HEK293 (cell line): Measurements from ENCODE around the gene INPP5A.

Source experiments
- CTCF ChIA-PET: fragments of 350-600 bp; formaldehyde crosslinking; extraction: SDS; loops from one replicate; lab custom pipeline; 2021; ENCODE audit warnings: antibody characterized with exemption; lab: Yijun Ruan, JAX
- POLR2A ChIA-PET: fragments of 300-600 bp; formaldehyde crosslinking; extraction: SDS; loops from one replicate; lab custom pipeline; 2020; ENCODE audit warnings: antibody characterized with exemption, inconsistent platforms; lab: Yijun Ruan, JAX
- H3K27ac ChIP-seq: fragments of 200-500 bp; sonication (Bioruptor generic); 2 replicates; pipeline ENCODE4 v1.5.1; 2014; ENCODE audit warnings: low read depth, low read length, control low read depth, inconsistent platforms; ENCODE audit errors: extremely low read depth
- H3K36me3 ChIP-seq, 2 experiments: fragments of 200-500 bp in 1 of 2; sonication (Bioruptor generic) in 1 of 2; 1 replicate in 1 of 2; 2 replicates in 1 of 2; pipeline ENCODE4 v1.5.1; 2014 to 2017; ENCODE audit warnings: inconsistent platforms in 2 of 2, low read length in 2 of 2; ENCODE audit not compliant: control insufficient read depth in 2 of 2, insufficient read depth in 1 of 2
- H3K4me1 ChIP-seq: fragments of 200-500 bp; sonication (Bioruptor generic); 2 replicates; pipeline ENCODE4 v1.5.1; 2014; ENCODE audit warnings: mild to moderate bottlenecking, low read length, inconsistent platforms; ENCODE audit not compliant: control insufficient read depth, insufficient read depth
- H3K4me3 ChIP-seq: 2 replicates; pipeline ENCODE4 v1.5.1; 2011; ENCODE audit warnings: low read depth, mild to moderate bottlenecking, control low read depth, low read length, moderate library complexity
- H3K9me3 ChIP-seq: fragments of 200-500 bp; sonication (Bioruptor generic); 2 replicates; pipeline ENCODE4 v1.5.1; 2014; ENCODE audit warnings: low read depth, low read length, inconsistent platforms; ENCODE audit not compliant: control insufficient read depth, insufficient read depth
- BCL11B ChIP-seq: fragments of 450-650 bp; formaldehyde crosslinking; IDR thresholded peaks from 2 replicates; pipeline ENCODE4 v1.5.1; 2016; ENCODE audit warnings: low read depth, missing biosample characterization, missing genetic modification characterization
- IKZF3 ChIP-seq: fragments of 450-650 bp; IDR thresholded peaks from 2 replicates; pipeline ENCODE4 v1.5.0; 2018; ENCODE audit warnings: missing biosample characterization, mild to moderate bottlenecking, missing genetic modification characterization, moderate library complexity
- KLF1 ChIP-seq: fragments of 450-650 bp; formaldehyde crosslinking; IDR thresholded peaks from 2 replicates; pipeline ENCODE4 v1.5.1; 2016; ENCODE audit warnings: missing biosample characterization, missing genetic modification characterization
- MZF1 ChIP-seq: fragments of 450-650 bp; formaldehyde crosslinking; IDR thresholded peaks from 2 replicates; pipeline ENCODE4 v1.5.1; 2017; ENCODE audit warnings: missing biosample characterization, missing genetic modification characterization, borderline replicate concordance
- OSR2 ChIP-seq: fragments of 450-650 bp; formaldehyde crosslinking; IDR thresholded peaks from 2 replicates; pipeline ENCODE4 v1.5.1; 2016; ENCODE audit warnings: missing biosample characterization, missing genetic modification characterization
- PRDM1 ChIP-seq: fragments of 450-650 bp; formaldehyde crosslinking; IDR thresholded peaks from 2 replicates; pipeline ENCODE4; 2016; ENCODE audit warnings: missing biosample characterization, missing genetic modification characterization
- TRIM28 ChIP-seq: IDR thresholded peaks from 2 replicates; pipeline ENCODE4 v1.6.1; 2011; ENCODE audit warnings: low read length, control low read depth, borderline replicate concordance
- ZBTB7A ChIP-seq: fragments of 450-650 bp; formaldehyde crosslinking; IDR thresholded peaks from 2 replicates; pipeline ENCODE4 v1.5.1; 2016; ENCODE audit warnings: low read depth, missing biosample characterization, missing genetic modification characterization
- ZIC2 ChIP-seq: fragments of 450-650 bp; formaldehyde crosslinking; IDR thresholded peaks from 2 replicates; pipeline ENCODE4 v1.5.1; 2016; ENCODE audit warnings: missing biosample characterization, missing genetic modification characterization
- ZNF121 ChIP-seq: fragments of 450-650 bp; formaldehyde crosslinking; IDR thresholded peaks from 2 replicates; pipeline ENCODE4 v1.5.1; 2016; ENCODE audit warnings: missing biosample characterization, missing genetic modification characterization
- ZNF202 ChIP-seq: fragments of 450-650 bp; formaldehyde crosslinking; IDR thresholded peaks from 2 replicates; pipeline ENCODE4 v1.5.1; 2016; ENCODE audit warnings: missing biosample characterization, missing genetic modification characterization, borderline replicate concordance
- ZNF211 ChIP-seq: fragments of 450-650 bp; formaldehyde crosslinking; IDR thresholded peaks from 2 replicates; pipeline ENCODE4 v1.5.1; 2016; ENCODE audit warnings: low read depth, missing biosample characterization, missing genetic modification characterization
- ZNF350 ChIP-seq: fragments of 450-650 bp; formaldehyde crosslinking; IDR thresholded peaks from 2 replicates; pipeline ENCODE4 v1.5.0; 2017; ENCODE audit warnings: missing biosample characterization, mild to moderate bottlenecking, missing genetic modification characterization
- ZNF366 ChIP-seq: fragments of 450-650 bp; formaldehyde crosslinking; conservative IDR thresholded peaks from 2 replicates; pipeline ENCODE4 v1.5.1; 2016; ENCODE audit warnings: missing biosample characterization, missing genetic modification characterization
- ZNF426 ChIP-seq: fragments of 450-650 bp; formaldehyde crosslinking; IDR thresholded peaks from 2 replicates; pipeline ENCODE4 v1.5.1; 2017; ENCODE audit warnings: missing biosample characterization, missing genetic modification characterization, mild to moderate bottlenecking, inconsistent platforms, moderate library complexity
- ZNF433 ChIP-seq: fragments of 450-650 bp; formaldehyde crosslinking; IDR thresholded peaks from 2 replicates; pipeline ENCODE4 v1.5.1; 2016; ENCODE audit warnings: missing biosample characterization, missing genetic modification characterization, low read depth
- ZNF529 ChIP-seq: fragments of 450-650 bp; formaldehyde crosslinking; IDR thresholded peaks from 2 replicates; pipeline ENCODE4 v1.5.1; 2017; ENCODE audit warnings: missing genetic modification characterization, missing biosample characterization; ENCODE audit not compliant: insufficient replicate concordance
- ZNF610 ChIP-seq: fragments of 450-650 bp; formaldehyde crosslinking; IDR thresholded peaks from 2 replicates; pipeline ENCODE4 v1.5.1; 2016; ENCODE audit warnings: missing biosample characterization, missing genetic modification characterization, borderline replicate concordance
- ZNF623 ChIP-seq: fragments of 450-650 bp; formaldehyde crosslinking; IDR thresholded peaks from 2 replicates; pipeline ENCODE4 v1.5.1; 2016; ENCODE audit warnings: missing biosample characterization, missing genetic modification characterization
- ZNF624 ChIP-seq: fragments of 450-650 bp; formaldehyde crosslinking; IDR thresholded peaks from 2 replicates; pipeline ENCODE4 v1.5.1; 2017; ENCODE audit warnings: missing biosample characterization, missing genetic modification characterization
- ZNF629 ChIP-seq: fragments of 450-650 bp; formaldehyde crosslinking; IDR thresholded peaks from 2 replicates; pipeline ENCODE4 v1.5.1; 2017; ENCODE audit warnings: missing biosample characterization, missing genetic modification characterization
- ZNF701 ChIP-seq: fragments of 450-650 bp; formaldehyde crosslinking; IDR thresholded peaks from 2 replicates; pipeline ENCODE4 v1.5.1; 2016; ENCODE audit warnings: missing biosample characterization, missing genetic modification characterization
- TF ChIP-seq, protein P1 (sequence below): fragments of 450-650 bp; formaldehyde crosslinking; IDR thresholded peaks from 2 replicates; pipeline ENCODE4 v1.5.1; 2016; ENCODE audit warnings: missing biosample characterization, missing genetic modification characterization, low read depth
- TF ChIP-seq, protein P2 (sequence below): fragments of 450-650 bp; formaldehyde crosslinking; IDR thresholded peaks from 2 replicates; pipeline ENCODE4 v1.5.1; 2016; ENCODE audit warnings: missing biosample characterization, missing genetic modification characterization
- TF ChIP-seq, protein P3 (sequence below): fragments of 450-650 bp; formaldehyde crosslinking; IDR thresholded peaks from 2 replicates; pipeline ENCODE4 v1.5.1; 2016; ENCODE audit warnings: missing biosample characterization, missing genetic modification characterization
- TF ChIP-seq, protein P4 (sequence below): fragments of 450-650 bp; formaldehyde crosslinking; IDR thresholded peaks from 2 replicates; pipeline ENCODE4 v1.5.1; 2016; ENCODE audit warnings: missing biosample characterization, missing genetic modification characterization
- TF ChIP-seq, protein P5 (sequence below): fragments of 450-650 bp; formaldehyde crosslinking; IDR thresholded peaks from 2 replicates; pipeline ENCODE4 v1.5.1; 2016; ENCODE audit warnings: missing biosample characterization, missing genetic modification characterization, low read depth

INPP5A gene

DNA sequence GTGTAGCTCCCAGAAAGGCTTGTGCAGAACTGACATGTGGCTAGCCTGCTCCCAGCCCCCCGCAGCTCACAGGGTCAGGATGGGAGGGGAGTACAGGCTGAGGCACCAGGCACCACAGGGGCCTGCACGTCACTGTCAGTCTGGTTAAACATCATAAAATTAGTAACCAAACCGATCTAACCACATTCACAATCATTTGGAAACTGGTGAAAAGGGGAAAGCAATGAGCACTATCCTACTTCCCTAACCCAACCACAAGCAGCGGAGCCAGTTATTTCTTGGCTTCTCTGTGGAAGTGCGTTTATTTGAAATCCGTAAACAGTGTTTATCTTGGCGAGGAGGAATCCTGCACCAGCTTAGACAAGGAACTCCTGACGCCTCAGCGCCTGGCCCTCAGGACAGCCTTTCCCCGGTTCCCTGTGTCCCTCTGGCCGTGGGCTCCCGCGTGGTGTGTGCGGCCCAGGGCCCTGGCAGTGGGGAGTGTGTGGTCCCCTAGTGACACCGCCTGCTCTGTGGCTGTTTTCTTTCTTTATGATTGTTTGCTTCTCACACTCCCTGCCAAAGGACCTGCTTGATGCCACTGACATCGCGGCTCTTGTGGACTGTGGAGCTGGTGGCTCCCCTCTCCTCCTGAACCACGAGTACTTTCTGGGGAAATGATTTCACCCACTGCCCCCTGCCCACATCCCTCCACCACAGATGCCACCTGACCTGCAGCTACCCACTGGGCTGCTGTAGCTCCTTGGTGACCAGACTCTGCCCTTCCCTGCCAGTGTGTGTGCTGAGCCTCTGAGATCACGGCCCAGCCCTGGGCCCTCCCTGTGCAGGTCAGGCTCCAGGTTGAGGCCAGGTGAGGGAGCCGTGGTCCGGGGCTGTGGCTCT lies 38.0 kb downstream of the INPP5A start:
- POLR2A ChIA-PET: no interaction called here
- CTCF ChIA-PET: interaction anchor here (0.6 kb wide), 3 partner anchors 63 to 154 kb away, joined by 3 to 4 read pairs (median 4); no protein-coding TSS in a partner anchor
- peak overlapping the region; percentile 57 for H3K27ac ChIP-seq
- TF ChIP-seq ZNF433 (tag by site-specific recombination) (no peak), ZNF121 (tag by site-specific recombination) (no peak), ZNF211 (tag by site-specific recombination) (no peak), ZNF350 (tag by site-specific recombination) (no peak), ZNF610 (tag by site-specific recombination) (no peak), ZNF202 (no peak), IKZF3 (tag by site-specific recombination) (peak; percentile 48; the same call in 1 of the 2 replicates), ZNF629 (tag by site-specific recombination) (0 out of 2 replicates have a peak, but pooled peaks have one; percentile 66), ZBTB7A (tag by site-specific recombination) (no peak), ZNF701 (tag by site-specific recombination) (no peak), ZIC2 (tag by site-specific recombination) (peak; percentile 57), ZNF623 (tag by site-specific recombination) (no peak), TRIM28 (peak; percentile 49; the same call in 1 of the 2 replicates), BCL11B (tag by site-specific recombination) (no peak), ZNF426 (no peak), ZNF366 (tag by site-specific recombination) (0 out of 2 replicates have a peak, but pooled peaks have one; percentile 24), ZNF529 (tag by site-specific recombination) (no peak), OSR2 (tag by site-specific recombination) (0 out of 2 replicates have a peak, but pooled peaks have one; percentile 34), ZNF624 (tag by site-specific recombination) (no peak), MZF1 (no peak; the same call in 1 of the 2 replicates), KLF1 (tag by site-specific recombination) (no peak), PRDM1 (tag by site-specific recombination) (0 out of 2 replicates have a peak, but pooled peaks have one; percentile 10)
- TF ChIP-seq, protein P1, sequence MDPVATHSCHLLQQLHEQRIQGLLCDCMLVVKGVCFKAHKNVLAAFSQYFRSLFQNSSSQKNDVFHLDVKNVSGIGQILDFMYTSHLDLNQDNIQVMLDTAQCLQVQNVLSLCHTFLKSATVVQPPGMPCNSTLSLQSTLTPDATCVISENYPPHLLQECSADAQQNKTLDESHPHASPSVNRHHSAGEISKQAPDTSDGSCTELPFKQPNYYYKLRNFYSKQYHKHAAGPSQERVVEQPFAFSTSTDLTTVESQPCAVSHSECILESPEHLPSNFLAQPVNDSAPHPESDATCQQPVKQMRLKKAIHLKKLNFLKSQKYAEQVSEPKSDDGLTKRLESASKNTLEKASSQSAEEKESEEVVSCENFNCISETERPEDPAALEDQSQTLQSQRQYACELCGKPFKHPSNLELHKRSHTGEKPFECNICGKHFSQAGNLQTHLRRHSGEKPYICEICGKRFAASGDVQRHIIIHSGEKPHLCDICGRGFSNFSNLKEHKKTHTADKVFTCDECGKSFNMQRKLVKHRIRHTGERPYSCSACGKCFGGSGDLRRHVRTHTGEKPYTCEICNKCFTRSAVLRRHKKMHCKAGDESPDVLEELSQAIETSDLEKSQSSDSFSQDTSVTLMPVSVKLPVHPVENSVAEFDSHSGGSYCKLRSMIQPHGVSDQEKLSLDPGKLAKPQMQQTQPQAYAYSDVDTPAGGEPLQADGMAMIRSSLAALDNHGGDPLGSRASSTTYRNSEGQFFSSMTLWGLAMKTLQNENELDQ (tag by site-specific recombination): no peak
- TF ChIP-seq, protein P2, sequence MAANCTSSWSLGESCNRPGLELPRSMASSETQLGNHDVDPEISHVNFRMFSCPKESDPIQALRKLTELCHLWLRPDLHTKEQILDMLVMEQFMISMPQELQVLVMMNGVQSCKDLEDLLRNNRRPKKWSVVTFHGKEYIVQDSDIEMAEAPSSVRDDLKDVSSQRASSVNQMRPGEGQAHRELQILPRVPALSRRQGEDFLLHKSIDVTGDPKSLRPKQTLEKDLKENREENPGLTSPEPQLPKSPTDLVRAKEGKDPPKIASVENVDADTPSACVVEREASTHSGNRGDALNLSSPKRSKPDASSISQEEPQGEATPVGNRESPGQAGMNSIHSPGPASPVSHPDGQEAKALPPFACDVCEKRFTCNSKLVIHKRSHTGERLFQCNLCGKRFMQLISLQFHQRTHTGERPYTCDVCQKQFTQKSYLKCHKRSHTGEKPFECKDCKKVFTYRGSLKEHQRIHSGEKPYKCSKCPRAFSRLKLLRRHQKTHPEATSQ (tag by site-specific recombination): no peak
- TF ChIP-seq, protein P3, sequence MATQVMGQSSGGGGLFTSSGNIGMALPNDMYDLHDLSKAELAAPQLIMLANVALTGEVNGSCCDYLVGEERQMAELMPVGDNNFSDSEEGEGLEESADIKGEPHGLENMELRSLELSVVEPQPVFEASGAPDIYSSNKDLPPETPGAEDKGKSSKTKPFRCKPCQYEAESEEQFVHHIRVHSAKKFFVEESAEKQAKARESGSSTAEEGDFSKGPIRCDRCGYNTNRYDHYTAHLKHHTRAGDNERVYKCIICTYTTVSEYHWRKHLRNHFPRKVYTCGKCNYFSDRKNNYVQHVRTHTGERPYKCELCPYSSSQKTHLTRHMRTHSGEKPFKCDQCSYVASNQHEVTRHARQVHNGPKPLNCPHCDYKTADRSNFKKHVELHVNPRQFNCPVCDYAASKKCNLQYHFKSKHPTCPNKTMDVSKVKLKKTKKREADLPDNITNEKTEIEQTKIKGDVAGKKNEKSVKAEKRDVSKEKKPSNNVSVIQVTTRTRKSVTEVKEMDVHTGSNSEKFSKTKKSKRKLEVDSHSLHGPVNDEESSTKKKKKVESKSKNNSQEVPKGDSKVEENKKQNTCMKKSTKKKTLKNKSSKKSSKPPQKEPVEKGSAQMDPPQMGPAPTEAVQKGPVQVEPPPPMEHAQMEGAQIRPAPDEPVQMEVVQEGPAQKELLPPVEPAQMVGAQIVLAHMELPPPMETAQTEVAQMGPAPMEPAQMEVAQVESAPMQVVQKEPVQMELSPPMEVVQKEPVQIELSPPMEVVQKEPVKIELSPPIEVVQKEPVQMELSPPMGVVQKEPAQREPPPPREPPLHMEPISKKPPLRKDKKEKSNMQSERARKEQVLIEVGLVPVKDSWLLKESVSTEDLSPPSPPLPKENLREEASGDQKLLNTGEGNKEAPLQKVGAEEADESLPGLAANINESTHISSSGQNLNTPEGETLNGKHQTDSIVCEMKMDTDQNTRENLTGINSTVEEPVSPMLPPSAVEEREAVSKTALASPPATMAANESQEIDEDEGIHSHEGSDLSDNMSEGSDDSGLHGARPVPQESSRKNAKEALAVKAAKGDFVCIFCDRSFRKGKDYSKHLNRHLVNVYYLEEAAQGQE (tag by site-specific recombination): no peak
- TF ChIP-seq, protein P4, sequence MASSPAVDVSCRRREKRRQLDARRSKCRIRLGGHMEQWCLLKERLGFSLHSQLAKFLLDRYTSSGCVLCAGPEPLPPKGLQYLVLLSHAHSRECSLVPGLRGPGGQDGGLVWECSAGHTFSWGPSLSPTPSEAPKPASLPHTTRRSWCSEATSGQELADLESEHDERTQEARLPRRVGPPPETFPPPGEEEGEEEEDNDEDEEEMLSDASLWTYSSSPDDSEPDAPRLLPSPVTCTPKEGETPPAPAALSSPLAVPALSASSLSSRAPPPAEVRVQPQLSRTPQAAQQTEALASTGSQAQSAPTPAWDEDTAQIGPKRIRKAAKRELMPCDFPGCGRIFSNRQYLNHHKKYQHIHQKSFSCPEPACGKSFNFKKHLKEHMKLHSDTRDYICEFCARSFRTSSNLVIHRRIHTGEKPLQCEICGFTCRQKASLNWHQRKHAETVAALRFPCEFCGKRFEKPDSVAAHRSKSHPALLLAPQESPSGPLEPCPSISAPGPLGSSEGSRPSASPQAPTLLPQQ: no peak
- TF ChIP-seq, protein P5, sequence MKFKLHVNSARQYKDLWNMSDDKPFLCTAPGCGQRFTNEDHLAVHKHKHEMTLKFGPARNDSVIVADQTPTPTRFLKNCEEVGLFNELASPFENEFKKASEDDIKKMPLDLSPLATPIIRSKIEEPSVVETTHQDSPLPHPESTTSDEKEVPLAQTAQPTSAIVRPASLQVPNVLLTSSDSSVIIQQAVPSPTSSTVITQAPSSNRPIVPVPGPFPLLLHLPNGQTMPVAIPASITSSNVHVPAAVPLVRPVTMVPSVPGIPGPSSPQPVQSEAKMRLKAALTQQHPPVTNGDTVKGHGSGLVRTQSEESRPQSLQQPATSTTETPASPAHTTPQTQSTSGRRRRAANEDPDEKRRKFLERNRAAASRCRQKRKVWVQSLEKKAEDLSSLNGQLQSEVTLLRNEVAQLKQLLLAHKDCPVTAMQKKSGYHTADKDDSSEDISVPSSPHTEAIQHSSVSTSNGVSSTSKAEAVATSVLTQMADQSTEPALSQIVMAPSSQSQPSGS (tag by site-specific recombination): no peak

More for the DNA sequence above, 38.0 kb downstream of the INPP5A start:
- no peaks in the 10 kb centered on the region for H3K36me3 ChIP-seq
- no peaks in the 10 kb centered on the region for H3K9me3 ChIP-seq
- peaks cover 13% of the 10 kb centered on the region for H3K4me1 ChIP-seq
- H3K4me3 ChIP-seq: no peak overlapping the region
